Gastrocnemius medialis (tissue), 4 donors: Measurements from ENCODE around the gene TINAG. TPM values are rescaled to one million over a fixed set of nuclear protein-coding genes. Genes with fewer than 3 reads are reported as not detected.

Experiments
- ATAC-seq, 2 donors: fragments of 150-250 bp; one replicate each; pipeline ENCODE4 v1.9.1; 2016
- DNase-seq, 2 donors: peaks; one replicate each; pipeline ENCODE4 v3.0.0-alpha.2; 2019
- H3K27ac ChIP-seq, 4 donors: fragments of 200-600 bp; sonication (generic); 1 replicate in 1 of 4; 2 replicates in 3 of 4; pipeline ENCODE4 v1.5.1; 2016 to 2018; ENCODE audit warnings: mild to moderate bottlenecking in 2 of 4, moderate library complexity in 1 of 4
- H3K27me3 ChIP-seq, 3 donors: fragments of 200-600 bp; sonication (generic) in 2 of 3; 1 replicate in 1 of 3; 2 replicates in 2 of 3; pipeline versions ENCODE4 v1.5.1 to v1.6.0; 2016 to 2019; ENCODE audit warnings: mild to moderate bottlenecking in 1 of 3, moderate library complexity in 1 of 3
- H3K36me3 ChIP-seq, 2 donors: fragments of 200-600 bp; sonication (generic) in 1 of 2; one replicate each; pipeline ENCODE4 v1.5.1; 2017 to 2018
- H3K4me1 ChIP-seq, 2 donors: fragments of 200-600 bp; sonication (generic) in 1 of 2; one replicate each; pipeline ENCODE4 v1.5.1; 2016 to 2017; ENCODE audit warnings: mild to moderate bottlenecking in 2 of 2
- H3K4me3 ChIP-seq, 4 donors: fragments of 200-600 bp; sonication (generic) in 3 of 4; 1 replicate in 1 of 4; 2 replicates in 3 of 4; pipeline ENCODE4 v1.5.1; 2016 to 2019; ENCODE audit warnings: mild to moderate bottlenecking in 2 of 4
- H3K9me3 ChIP-seq, 3 donors: fragments of 200-600 bp; sonication (generic) in 2 of 3; 1 replicate in 1 of 3; 2 replicates in 2 of 3; pipeline ENCODE4 v1.5.1; 2016 to 2019
- CTCF ChIP-seq, 5 experiments: fragments of 450-650 bp in 3 of 5; fragments of 200-600 bp in 2 of 5; sonication (generic) in 2 of 5; IDR thresholded peaks in 4 of 5; conservative IDR thresholded peaks in 1 of 5; 1 replicate in 4 of 5; 2 replicates in 1 of 5; pipeline ENCODE4 v1.5.1; 2016 to 2019; ENCODE audit warnings: antibody characterized with exemption in 5 of 5, mild to moderate bottlenecking in 3 of 5, moderate library complexity in 3 of 5
- POLR2A ChIP-seq, 2 donors: fragments of 450-650 bp; IDR thresholded peaks; one replicate each; pipeline ENCODE4 v1.6.1; 2017; ENCODE audit warnings: antibody characterized with exemption in 2 of 2, mild to moderate bottlenecking in 2 of 2, moderate library complexity in 2 of 2
- in situ Hi-C, 4 donors: fragments of 200-750 bp; cut with MboI; loops; one replicate each; pipeline versions ENCODE4 v1.15.0 to v1.8.0; 2017; ENCODE audit warnings: low sequenced_read_pairs in 4 of 4
- intact Hi-C: fragments of 100-400 bp; cut with DNase I; formaldehyde crosslinking; loops from one replicate; pipeline ENCODE4 v1.15.1; 2023; ENCODE audit warnings: low total_unique reads
- total RNA-seq, 4 donors: library from RNA; depleted of rRNA; stranded (reverse); fragments of >200 nt; gene quantifications; one replicate each; pipeline versions ENCODE4 v1.1.0 to v1.2.3, GENCODE V29; 2016

The TINAG gene
- total RNA-seq, 4 donors from 2014 or later = 0.36 to 0.78 (median 0.41) TPM; not detected in 1

GRCh38 chr6:54299542-54300269, 8.5 kb upstream of the TINAG start:
- DNase-seq (no peak), ATAC-seq (no peak)
- Histone ChIP-seq H3K27ac (no peak overlapping the region), H3K4me3 (no peak overlapping the region), H3K9me3 (no peaks in the 10 kb centered on the region), H3K36me3 (no peaks in the 10 kb centered on the region), H3K27me3 (no peaks in the 10 kb centered on the region), H3K4me1 (no peaks in the 10 kb centered on the region)
- TF ChIP-seq CTCF (IDR thresholded peaks at IDR 0.05 in 4 of 5, conservative IDR thresholded peaks at IDR 0.05 in 1 of 5) (no peak), POLR2A (IDR thresholded peaks at IDR 0.05) (no peak)
- intact Hi-C loops (no loop called here), in situ Hi-C loops (no loop called here)

GRCh38 chr6:54301770-54302169, 6.5 kb upstream of the TINAG start:
- no peak for DNase-seq
- Histone ChIP-seq H3K9me3 (no peaks in the 10 kb centered on the region), H3K27me3 (no peaks in the 10 kb centered on the region), H3K36me3 (no peaks in the 10 kb centered on the region), H3K4me3 (no peak overlapping the region), H3K27ac (no peak overlapping the region), H3K4me1 (no peaks in the 10 kb centered on the region)
- intact Hi-C loops = no loop called here
- TF ChIP-seq CTCF (IDR thresholded peaks at IDR 0.05 in 4 of 5, conservative IDR thresholded peaks at IDR 0.05 in 1 of 5) (no peak), POLR2A (IDR thresholded peaks at IDR 0.05) (no peak)
- no peak for ATAC-seq
- in situ Hi-C loops = no loop called here

GRCh38 chr6:54307439-54307910, 766 bp upstream of the TINAG start:
- no peak for DNase-seq
- no peaks in the 10 kb centered on the region for H3K4me1 ChIP-seq
- TF ChIP-seq POLR2A (IDR thresholded peaks at IDR 0.05) (no peak), CTCF (IDR thresholded peaks at IDR 0.05 in 4 of 5, conservative IDR thresholded peaks at IDR 0.05 in 1 of 5) (no peak)
- no peaks in the 10 kb centered on the region for H3K36me3 ChIP-seq
- H3K4me3 ChIP-seq = no peak overlapping the region
- no peaks in the 10 kb centered on the region for H3K27me3 ChIP-seq
- intact Hi-C loops = no loop called here
- in situ Hi-C loops = no loop called here
- H3K9me3 ChIP-seq = no peaks in the 10 kb centered on the region
- no peak for ATAC-seq
- H3K27ac ChIP-seq = no peak overlapping the region

- ATAC-seq (no peak), DNase-seq (no peak)
- Histone ChIP-seq H3K27ac (no peak overlapping the region), H3K27me3 (no peaks in the 10 kb centered on the region), H3K36me3 (no peaks in the 10 kb centered on the region), H3K9me3 (no peaks in the 10 kb centered on the region), H3K4me1 (no peaks in the 10 kb centered on the region), H3K4me3 (no peak overlapping the region)
- in situ Hi-C loops = no loop called here
- intact Hi-C loops = no loop called here
- no peak for TF ChIP-seq POLR2A (IDR thresholded peaks at IDR 0.05)
- TF ChIP-seq CTCF (IDR thresholded peaks at IDR 0.05 in 4 of 5, conservative IDR thresholded peaks at IDR 0.05 in 1 of 5) = no peak
These were observed 710 bp downstream of the TINAG start for GRCh38 chr6:54308986-54309315.
